Esophagus muscularis mucosa (tissue), 4 donors: ENCODE measurements around the gene TFPI. TPM values are rescaled to one million over a fixed set of nuclear protein-coding genes. Genes with fewer than 3 reads are reported as not detected.

Experiments used
- DNase-seq: peaks from one replicate; pipeline ENCODE4 v3.0.0-alpha.2; 2017; ENCODE audit errors: extremely low spot score
- H3K27ac ChIP-seq, 4 donors: fragments of 200-600 bp; sonication (generic); replicated peaks in 1 of 4; 1 replicate in 3 of 4; 2 replicates in 1 of 4; pipeline ENCODE4 v1.5.1; 2016 to 2019; ENCODE audit warnings: mild to moderate bottlenecking in 1 of 4
- H3K27me3 ChIP-seq, 4 donors: fragments of 200-600 bp; sonication (generic); one replicate each; pipeline versions ENCODE4 v1.5.1 to v1.6.0; 2016 to 2019
- H3K36me3 ChIP-seq, 4 donors: fragments of 200-600 bp; sonication (generic); one replicate each; pipeline ENCODE4 v1.5.1; 2016 to 2019
- H3K4me1 ChIP-seq, 4 donors: fragments of 200-600 bp; sonication (generic); one replicate each; pipeline ENCODE4 v1.5.1; 2016 to 2019
- H3K4me3 ChIP-seq, 4 donors: fragments of 200-600 bp; sonication (generic); 1 replicate in 2 of 4; 2 replicates in 2 of 4; pipeline ENCODE4 v1.5.1; 2016 to 2019; ENCODE audit warnings: mild to moderate bottlenecking in 4 of 4, moderate library complexity in 1 of 4
- H3K9me3 ChIP-seq, 4 donors: fragments of 200-600 bp; sonication (generic); 1 replicate in 3 of 4; 2 replicates in 1 of 4; pipeline ENCODE4 v1.5.1; 2016 to 2019
- EP300 ChIP-seq: sonication (generic); formaldehyde crosslinking; IDR thresholded peaks from one replicate; pipeline ENCODE4 v1.6.1; 2017; ENCODE audit warnings: antibody characterized with exemption
- POLR2A ChIP-seq: fragments of 450-650 bp; IDR thresholded peaks from one replicate; pipeline ENCODE4 v1.6.1; 2017; ENCODE audit warnings: antibody characterized with exemption, moderate library complexity, mild to moderate bottlenecking, low read depth
- POLR2AphosphoS5 ChIP-seq, 2 donors: sonication (generic); formaldehyde crosslinking; IDR thresholded peaks; one replicate each; pipeline ENCODE4 v1.6.1; 2017; ENCODE audit warnings: antibody characterized with exemption in 2 of 2
- WGBS: methylation state at CpG from one replicate; pipeline ENCODE4 v1.1.5; 2018; 5-methylcytosine and 5-hydroxymethylcytosine counted together
- intact Hi-C: fragments of 100-400 bp; cut with DNase I; formaldehyde crosslinking; loops from one replicate; pipeline ENCODE4 v1.15.1; 2023
- total RNA-seq, 4 donors: library from RNA; depleted of rRNA; stranded (reverse); fragments of >200 nt; gene quantifications; one replicate each; pipeline versions ENCODE4 v1.1.0 to v1.2.1, GENCODE V29; 2016
- TF ChIP-seq, protein P1 (sequence below), 3 experiments: fragments of 200-600 bp in 2 of 3; fragments of 450-650 bp in 1 of 3; sonication (generic) in 2 of 3; IDR thresholded peaks; one replicate each; pipeline ENCODE4 v1.5.1; 2017 to 2019; ENCODE audit warnings: antibody characterized with exemption in 3 of 3, mild to moderate bottlenecking in 2 of 3, moderate library complexity in 1 of 3

The TFPI gene
- total RNA-seq, 4 donors from 2014 or later, result 57.3 to 93.1 (median 68.2) TPM

GRCh38 chr2:187529248-187529976 lies 24.8 kb downstream of the TFPI start:
- TF ChIP-seq POLR2AphosphoS5 (IDR thresholded peaks at IDR 0.05) (no peak), POLR2A (no peak), EP300 (no peak)
- TF ChIP-seq, protein P1, sequence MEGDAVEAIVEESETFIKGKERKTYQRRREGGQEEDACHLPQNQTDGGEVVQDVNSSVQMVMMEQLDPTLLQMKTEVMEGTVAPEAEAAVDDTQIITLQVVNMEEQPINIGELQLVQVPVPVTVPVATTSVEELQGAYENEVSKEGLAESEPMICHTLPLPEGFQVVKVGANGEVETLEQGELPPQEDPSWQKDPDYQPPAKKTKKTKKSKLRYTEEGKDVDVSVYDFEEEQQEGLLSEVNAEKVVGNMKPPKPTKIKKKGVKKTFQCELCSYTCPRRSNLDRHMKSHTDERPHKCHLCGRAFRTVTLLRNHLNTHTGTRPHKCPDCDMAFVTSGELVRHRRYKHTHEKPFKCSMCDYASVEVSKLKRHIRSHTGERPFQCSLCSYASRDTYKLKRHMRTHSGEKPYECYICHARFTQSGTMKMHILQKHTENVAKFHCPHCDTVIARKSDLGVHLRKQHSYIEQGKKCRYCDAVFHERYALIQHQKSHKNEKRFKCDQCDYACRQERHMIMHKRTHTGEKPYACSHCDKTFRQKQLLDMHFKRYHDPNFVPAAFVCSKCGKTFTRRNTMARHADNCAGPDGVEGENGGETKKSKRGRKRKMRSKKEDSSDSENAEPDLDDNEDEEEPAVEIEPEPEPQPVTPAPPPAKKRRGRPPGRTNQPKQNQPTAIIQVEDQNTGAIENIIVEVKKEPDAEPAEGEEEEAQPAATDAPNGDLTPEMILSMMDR (IDR thresholded peaks at IDR 0.05), result no peak
- WGBS, result 95% methylated on average over 3 of the region's 3 CpGs
- Histone ChIP-seq H3K9me3 (no peaks in the 10 kb centered on the region), H3K36me3 (no peaks in the 10 kb centered on the region), H3K27me3 (no peaks in the 10 kb centered on the region), H3K4me3 (no peak overlapping the region), H3K4me1 (no peaks in the 10 kb centered on the region), H3K27ac (no peak overlapping the region)
- intact Hi-C loops, result no loop called here
- DNase-seq, result no peak

- Histone ChIP-seq H3K27me3 (no peaks in the 10 kb centered on the region), H3K36me3 (no peaks in the 10 kb centered on the region), H3K4me1 (no peaks in the 10 kb centered on the region), H3K27ac (no peak overlapping the region), H3K4me3 (no peak overlapping the region), H3K9me3 (no peaks in the 10 kb centered on the region)
- 13% methylated on average over 1 of the region's 1 CpG for WGBS
- DNase-seq, result no peak
- TF ChIP-seq POLR2AphosphoS5 (IDR thresholded peaks at IDR 0.05) (no peak), POLR2A (no peak), EP300 (no peak)
- TF ChIP-seq, protein P1 (IDR thresholded peaks at IDR 0.05), result no peak
- intact Hi-C loops, result no loop called here
Measured at GRCh38 chr2:187528042-187528441, 26.2 kb downstream of the TFPI start.

DNA sequence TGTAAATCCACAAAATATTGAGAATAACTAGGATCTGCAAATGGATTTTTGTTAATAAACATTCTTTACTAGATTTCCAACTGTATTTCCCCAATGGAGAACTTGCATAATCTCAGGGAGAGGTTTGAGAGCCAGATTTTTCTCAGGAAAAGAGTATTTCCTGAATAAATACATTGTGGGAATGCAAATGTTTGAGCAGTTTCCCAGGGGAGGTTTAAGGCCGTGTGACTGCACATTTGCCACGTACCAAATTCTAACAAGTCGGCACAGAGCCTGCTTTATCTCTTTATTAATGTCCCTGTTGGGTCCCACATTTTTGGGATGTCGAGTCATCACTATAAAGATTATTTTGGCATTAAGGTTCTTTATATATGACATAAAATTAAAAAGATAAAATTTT lies 27.0 kb downstream of the TFPI start:
- no peaks in the 10 kb centered on the region for H3K36me3 ChIP-seq
- H3K9me3 ChIP-seq, result no peaks in the 10 kb centered on the region
- no peaks in the 10 kb centered on the region for H3K27me3 ChIP-seq
- WGBS, result 60% methylated on average over 4 of the region's 4 CpGs
- no peak for DNase-seq
- H3K27ac ChIP-seq, result no peak overlapping the region
- TF ChIP-seq POLR2A, result no peak
- no peak for TF ChIP-seq POLR2AphosphoS5 (IDR thresholded peaks at IDR 0.05)
- TF ChIP-seq EP300, result no peak
- TF ChIP-seq, protein P1 (IDR thresholded peaks at IDR 0.05), result no peak
- H3K4me1 ChIP-seq, result no peaks in the 10 kb centered on the region
- H3K4me3 ChIP-seq, result no peak overlapping the region
- intact Hi-C loops, result no loop called here

- Histone ChIP-seq H3K27me3 (no peaks in the 10 kb centered on the region), H3K4me1 (no peaks in the 10 kb centered on the region), H3K36me3 (no peaks in the 10 kb centered on the region), H3K9me3 (no peaks in the 10 kb centered on the region), H3K27ac (no peak overlapping the region), H3K4me3 (no peak overlapping the region)
- intact Hi-C loops, result no loop called here
- TF ChIP-seq, protein P1 (IDR thresholded peaks at IDR 0.05), result no peak
- TF ChIP-seq POLR2AphosphoS5 (IDR thresholded peaks at IDR 0.05), result no peak
- no peak for TF ChIP-seq POLR2A
- no peak for TF ChIP-seq EP300
- DNase-seq, result no peak
Measured at GRCh38 chr2:187526792-187527191, 27.4 kb downstream of the TFPI start.
